Spleen (tissue), 11 donors: Measurements from ENCODE around the gene DGUOK. TPM values are rescaled to one million over a fixed set of nuclear protein-coding genes. Genes with fewer than 3 reads are reported as not detected.
A peak's percentile ranks its signal among the peaks of the same experiment; 100 is the strongest.

Source experiments
- DNase-seq: peaks from one replicate; pipeline ENCODE4 v3.0.0-alpha.2; 2020
- H3K27ac ChIP-seq, 8 donors: fragments of 200-600 bp; sonication (generic) in 7 of 8; 1 replicate in 4 of 8; 2 replicates in 4 of 8; pipeline versions ENCODE4 v1.5.0 to v1.8.0; 2016 to 2021; ENCODE audit warnings: inconsistent platforms in 4 of 8, mild to moderate bottlenecking in 4 of 8, moderate library complexity in 1 of 8
- H3K27me3 ChIP-seq, 7 donors: fragments of 200-600 bp; sonication (generic) in 6 of 7; replicated peaks in 1 of 7; 1 replicate in 4 of 7; 2 replicates in 3 of 7; pipeline versions ENCODE4 v1.5.0 to v1.8.0; 2016 to 2021; ENCODE audit warnings: inconsistent platforms in 3 of 7, mild to moderate bottlenecking in 1 of 7
- H3K36me3 ChIP-seq, 6 donors: fragments of 200-600 bp; sonication (generic) in 5 of 6; 1 replicate in 4 of 6; 2 replicates in 2 of 6; pipeline versions ENCODE4 v1.5.0 to v1.8.0; 2016 to 2021; ENCODE audit warnings: inconsistent platforms in 2 of 6
- H3K4me1 ChIP-seq, 6 donors: fragments of 200-600 bp; sonication (generic) in 5 of 6; 1 replicate in 3 of 6; 2 replicates in 3 of 6; pipeline versions ENCODE4 v1.5.0 to v1.8.0; 2016 to 2021; ENCODE audit warnings: inconsistent platforms in 3 of 6
- H3K4me3 ChIP-seq, 8 donors: fragments of 200-600 bp; sonication (generic) in 7 of 8; 1 replicate in 4 of 8; 2 replicates in 4 of 8; pipeline versions ENCODE4 v1.5.0 to v1.8.0; 2016 to 2021; ENCODE audit warnings: inconsistent platforms in 4 of 8, mild to moderate bottlenecking in 4 of 8, moderate library complexity in 2 of 8
- H3K9me3 ChIP-seq, 8 donors: fragments of 200-600 bp; sonication (generic) in 7 of 8; 1 replicate in 4 of 8; 2 replicates in 4 of 8; pipeline versions ENCODE4 v1.5.0 to v1.8.0; 2016 to 2021; ENCODE audit warnings: inconsistent platforms in 4 of 8
- CTCF ChIP-seq, 11 experiments: fragments of 200-600 bp in 7 of 11; fragments of 450-650 bp in 4 of 11; sonication (generic) in 4 of 11; IDR thresholded peaks in 8 of 11; conservative IDR thresholded peaks in 3 of 11; 1 replicate in 7 of 11; 2 replicates in 4 of 11; pipeline versions ENCODE4 v1.4.0 to v1.8.0; 2016 to 2021; ENCODE audit warnings: antibody characterized with exemption in 11 of 11, inconsistent platforms in 4 of 11, mild to moderate bottlenecking in 1 of 11
- POLR2A ChIP-seq, 3 donors: fragments of 450-650 bp; IDR thresholded peaks; one replicate each; pipeline ENCODE4 v1.5.1; 2017; ENCODE audit warnings: antibody characterized with exemption in 3 of 3, mild to moderate bottlenecking in 1 of 3
- POLR2AphosphoS5 ChIP-seq, 3 donors: sonication (generic); formaldehyde crosslinking; IDR thresholded peaks; one replicate each; pipeline ENCODE4 v1.5.1; 2017; ENCODE audit warnings: antibody characterized with exemption in 3 of 3
- WGBS, 5 donors: extraction: QIAGEN DNeasy Blood & Tissue Kit in 3 of 5; methylation state at CpG; one replicate each; pipeline versions ENCODE4 v1.1.5 to v1.1.7; 2013 to 2018; 5-methylcytosine and 5-hydroxymethylcytosine counted together
- intact Hi-C: fragments of 100-400 bp; cut with DNase I; formaldehyde crosslinking; loops from one replicate; pipeline ENCODE4 v1.15.0; 2023; ENCODE audit warnings: low total_unique reads
- polyA plus RNA-seq, 3 donors: library from polyadenylated mRNA; stranded (reverse); fragments of 200-250 nt; gene quantifications; one replicate each; pipeline ENCODE4 v1.2.1, GENCODE V29; 2013
- total RNA-seq, 7 donors: library from RNA; depleted of rRNA in 3 of 7; stranded (reverse); fragments of >200 nt in 3 of 7; fragmentation: NEBNext Ultra II Directional in 4 of 7; extraction: Animal tissue kit (Norgen Biotek cat#: 25700) in 4 of 7; gene quantifications; one replicate each; pipeline versions ENCODE4 v1.1.0 to v1.2.1, GENCODE V29; 2016 to 2021
- donor health status: healthy with polysubstance abuse.
- donor health status: DM: no; HTN: no; CAD: no; lungs with moderate emphysema.
- donor health status: DM: no; HTN: no; CAD: no.
- donor health status: Bipolar disorder and iron deficiency.
- donor health status: healthy.
- donor health status: DM: no; HTN: no; CAD: no.
- donor health status: DM: yes; HTN: yes; CAD: no.

DGUOK gene
- total and polyA plus RNA-seq, 10 donors = 41.3 to 120 (median 57.1) TPM

- no peaks in the 10 kb centered on the region for H3K27me3 ChIP-seq
- no peak for DNase-seq
- no peaks in the 10 kb centered on the region for H3K9me3 ChIP-seq
- H3K27ac ChIP-seq = peak overlapping the region in 1 of 8 donors; percentile 7
- no peak for TF ChIP-seq POLR2A (IDR thresholded peaks at IDR 0.05)
- TF ChIP-seq POLR2AphosphoS5 (IDR thresholded peaks at IDR 0.05) = no peak
- TF ChIP-seq CTCF (IDR thresholded peaks at IDR 0.05 in 8 of 11, conservative IDR thresholded peaks at IDR 0.05 in 3 of 11) = no peak
- peaks cover 0 to 13% (median 0%) of the 10 kb centered on the region in 6 donors for H3K4me1 ChIP-seq
- 29 to 49% (median 37%) methylated on average over 15 of the region's 15 CpGs for WGBS, 5 donors
- H3K36me3 ChIP-seq = no peaks in the 10 kb centered on the region
- H3K4me3 ChIP-seq = no peak overlapping the region
- intact Hi-C loops = no loop called here
Observed at GRCh38 chr2:73896362-73897239, 30.1 kb upstream of the DGUOK start.

- WGBS, 5 donors = 63 to 90% (median 82%) methylated on average over 2 to 4 of the region's 4 CpGs
- no peak for TF ChIP-seq POLR2AphosphoS5 (IDR thresholded peaks at IDR 0.05)
- TF ChIP-seq POLR2A (IDR thresholded peaks at IDR 0.05) = no peak
- no peak for TF ChIP-seq CTCF (IDR thresholded peaks at IDR 0.05 in 8 of 11, conservative IDR thresholded peaks at IDR 0.05 in 3 of 11)
- no peak for DNase-seq
- peak overlapping the region in 1 of 8 donors; percentile 7 for H3K27ac ChIP-seq
- no peaks in the 10 kb centered on the region for H3K27me3 ChIP-seq
- intact Hi-C loops = no loop called here
- no peaks in the 10 kb centered on the region for H3K9me3 ChIP-seq
- H3K4me3 ChIP-seq = no peak overlapping the region
- peaks cover 0 to 13% (median 0%) of the 10 kb centered on the region in 6 donors for H3K4me1 ChIP-seq
- no peaks in the 10 kb centered on the region for H3K36me3 ChIP-seq
Observed at GRCh38 chr2:73897240-73897583, 29.5 kb upstream of the DGUOK start.

- Histone ChIP-seq H3K9me3 (no peaks in the 10 kb centered on the region), H3K4me1 (peaks cover 0 to 13% (median 0%) of the 10 kb centered on the region in 6 donors), H3K4me3 (no peak overlapping the region), H3K27me3 (no peaks in the 10 kb centered on the region), H3K36me3 (no peaks in the 10 kb centered on the region), H3K27ac (no peak overlapping the region)
- 71 to 91% (median 76%) methylated on average over 5 to 6 of the region's 6 CpGs for WGBS, 5 donors
- DNase-seq = no peak
- TF ChIP-seq POLR2A (IDR thresholded peaks at IDR 0.05) (no peak), CTCF (IDR thresholded peaks at IDR 0.05 in 8 of 11, conservative IDR thresholded peaks at IDR 0.05 in 3 of 11) (no peak), POLR2AphosphoS5 (IDR thresholded peaks at IDR 0.05) (no peak)
- intact Hi-C loops = no loop called here
Observed at GRCh38 chr2:73897934-73898333, 28.7 kb upstream of the DGUOK start.

GRCh38 chr2:73899801-73900336, 26.8 kb upstream of the DGUOK start:
- no peak for DNase-seq
- no peak overlapping the region for H3K27ac ChIP-seq
- H3K9me3 ChIP-seq = no peaks in the 10 kb centered on the region
- WGBS, 5 donors = 84 to 90% (median 88%) methylated on average over 8 of the region's 8 CpGs
- TF ChIP-seq CTCF (IDR thresholded peaks at IDR 0.05 in 8 of 11, conservative IDR thresholded peaks at IDR 0.05 in 3 of 11) (no peak), POLR2A (IDR thresholded peaks at IDR 0.05) (no peak), POLR2AphosphoS5 (IDR thresholded peaks at IDR 0.05) (no peak)
- no peaks in the 10 kb centered on the region for H3K27me3 ChIP-seq
- no peak overlapping the region for H3K4me3 ChIP-seq
- H3K4me1 ChIP-seq = peaks cover 0 to 13% (median 0%) of the 10 kb centered on the region in 6 donors
- H3K36me3 ChIP-seq = no peaks in the 10 kb centered on the region
- intact Hi-C loops = no loop called here
